Right lobe of liver (tissue), 6 donors: ENCODE results near the gene COQ8B. TPM values are rescaled to one million over a fixed set of nuclear protein-coding genes. Genes with fewer than 3 reads are reported as not detected.

Experiments used
- ATAC-seq, 4 donors: fragments of 200-7000 bp; cut with Tn5 transposase; one replicate each; pipeline ENCODE4 v1.9.1; 2020; ENCODE audit warnings: mild to moderate bottlenecking in 4 of 4, moderate library complexity in 4 of 4
- DNase-seq, 3 donors: peaks; one replicate each; pipeline ENCODE4 v3.0.0-alpha.2; 2020
- H3K27ac ChIP-seq, 3 donors: fragments of 200-600 bp; one replicate each; pipeline ENCODE4 v1.8.0; 2022
- H3K27me3 ChIP-seq, 2 donors: fragments of 200-600 bp; one replicate each; pipeline ENCODE4 v1.8.0; 2022
- H3K36me3 ChIP-seq, 4 donors: fragments of 200-600 bp; sonication (generic) in 1 of 4; one replicate each; pipeline versions ENCODE4 v1.5.1 to v1.8.0; 2017 to 2022; ENCODE audit warnings: control low read depth in 1 of 4
- H3K4me1 ChIP-seq, 4 donors: fragments of 200-600 bp; sonication (generic) in 1 of 4; one replicate each; pipeline versions ENCODE4 v1.5.1 to v1.8.0; 2017 to 2022; ENCODE audit warnings: control low read depth in 1 of 4
- H3K4me3 ChIP-seq, 3 donors: fragments of 200-600 bp; one replicate each; pipeline ENCODE4 v1.8.0; 2022
- H3K9me3 ChIP-seq, 4 donors: fragments of 200-600 bp; sonication (generic) in 1 of 4; one replicate each; pipeline versions ENCODE4 v1.5.1 to v1.8.0; 2017 to 2022; ENCODE audit warnings: control low read depth in 1 of 4
- CTCF ChIP-seq, 4 donors: fragments of 200-600 bp in 3 of 4; fragments of 450-650 bp in 1 of 4; IDR thresholded peaks; one replicate each; pipeline versions ENCODE4 v1.5.1 to v1.8.0; 2016 to 2022; ENCODE audit warnings: antibody characterized with exemption in 4 of 4, mild to moderate bottlenecking in 2 of 4
- POLR2A ChIP-seq: fragments of 450-650 bp; IDR thresholded peaks from one replicate; pipeline ENCODE4 v1.6.1; 2017; ENCODE audit warnings: antibody characterized with exemption, mild to moderate bottlenecking
- WGBS: methylation state at CpG from one replicate; pipeline ENCODE4 v1.1.6; 2018; ENCODE audit warnings: low coverage, low lambda C conversion rate; ENCODE audit not compliant: insufficient coverage; ENCODE audit errors: missing lambda C conversion rate; 5-methylcytosine and 5-hydroxymethylcytosine counted together
- intact Hi-C, 2 donors: fragments of 100-400 bp; cut with DNase I; formaldehyde crosslinking; loops; one replicate each; pipeline versions ENCODE4 v1.11.2 to v1.14.1; 2022
- total RNA-seq, 6 experiments: library from RNA; depleted of rRNA in 2 of 6; stranded (reverse); fragments of >200 nt in 2 of 6; fragmentation: NEBNext Ultra II Directional in 3 of 6; extraction: Animal tissue kit (Norgen Biotek cat#: 25700) in 3 of 6; gene quantifications; one replicate each; pipeline versions ENCODE4 v1.1.0 to v1.2.4, GENCODE V29; 2016 to 2023
- donor health status: DM: no; HTN: yes; CAD: no.
- donor health status: DM: no; HTN: no; CAD: no.
- donor health status: DM: no; HTN: no; CAD: no.
- donor health status: DM: no; HTN: yes; CAD: no.
- donor health status: DM: no; HTN: yes; CAD: no.

Gene COQ8B
- total RNA-seq, 6 experiments from 2014 or later: 15.1 to 30.6 (median 25.6) TPM

- peaks cover 0 to 39% (median 17%) of the 10 kb centered on the region in 4 donors for H3K4me1 ChIP-seq
- TF ChIP-seq POLR2A (no peak), CTCF (IDR thresholded peaks at IDR 0.05) (no peak)
- H3K27ac ChIP-seq: no peak overlapping the region
- H3K9me3 ChIP-seq: no peaks in the 10 kb centered on the region
- no peak overlapping the region for H3K4me3 ChIP-seq
- no peak for DNase-seq
- intact Hi-C loops: no loop called here
- H3K36me3 ChIP-seq: peaks cover 6 to 49% (median 30%) of the 10 kb centered on the region in 4 donors
- ATAC-seq: no peak
- WGBS: 94% methylated on average over 3 of the region's 8 CpGs
- H3K27me3 ChIP-seq: no peaks in the 10 kb centered on the region
Observed at GRCh38 chr19:40755791-40756190, 39.1 kb upstream of the COQ8B start.

GRCh38 chr19:40755248-40755624 is 38.5 kb upstream of the COQ8B start:
- peaks cover 0 to 39% (median 17%) of the 10 kb centered on the region in 4 donors for H3K4me1 ChIP-seq
- peaks cover 6 to 43% (median 25%) of the 10 kb centered on the region in 4 donors for H3K36me3 ChIP-seq
- H3K27ac ChIP-seq: peak overlapping the region; percentile 66 to 84 (median 68)

GRCh38 chr19:40754611-40755247 is 38.0 kb upstream of the COQ8B start:
- H3K4me3 ChIP-seq: peak overlapping the region; percentile 21 to 32 (median 26)
- peaks cover 6 to 38% (median 21%) of the 10 kb centered on the region in 4 donors for H3K36me3 ChIP-seq
- peaks cover 0 to 39% (median 17%) of the 10 kb centered on the region in 4 donors for H3K4me1 ChIP-seq
- DNase-seq (peak; percentile 53 to 79 (median 74)), ATAC-seq (peak; percentile 18 to 44 (median 30))
- TF ChIP-seq POLR2A (peak; percentile 18), CTCF (IDR thresholded peaks at IDR 0.05) (no peak)
- H3K9me3 ChIP-seq: no peaks in the 10 kb centered on the region
- intact Hi-C loops: no loop called here
- H3K27me3 ChIP-seq: no peaks in the 10 kb centered on the region
- 26% methylated on average over 9 of the region's 9 CpGs for WGBS
- peak overlapping the region; percentile 66 to 84 (median 68) for H3K27ac ChIP-seq

More at GRCh38 chr19:40755248-40755624, 38.5 kb upstream of the COQ8B start:
- ATAC-seq (no peak), DNase-seq (no peak)
- no peak for TF ChIP-seq CTCF (IDR thresholded peaks at IDR 0.05)
- TF ChIP-seq POLR2A: no peak
- Histone ChIP-seq H3K9me3 (no peaks in the 10 kb centered on the region), H3K4me3 (peak overlapping the region in 2 of 3 donors; percentile 21 to 32), H3K27me3 (no peaks in the 10 kb centered on the region)
- WGBS: no CpG with 5 or more reads among the region's 3 CpGs
- intact Hi-C loops: no loop called here

GRCh38 chr19:40752257-40752781 is 35.6 kb upstream of the COQ8B start:
- H3K4me1 ChIP-seq: peaks cover 0 to 47% (median 23%) of the 10 kb centered on the region in 4 donors
- WGBS: 50% methylated on average over 9 of the region's 12 CpGs
- intact Hi-C loops: no loop called here

More at GRCh38 chr19:40752257-40752781, 35.6 kb upstream of the COQ8B start:
- ATAC-seq: no peak
- no peak for TF ChIP-seq POLR2A
- TF ChIP-seq CTCF (IDR thresholded peaks at IDR 0.05): no peak
- no peaks in the 10 kb centered on the region for H3K9me3 ChIP-seq
- peak overlapping the region; percentile 59 to 73 (median 66) for H3K4me3 ChIP-seq
- DNase-seq: no peak
- H3K36me3 ChIP-seq: peaks cover 0 to 14% (median 6%) of the 10 kb centered on the region in 4 donors
- no peaks in the 10 kb centered on the region for H3K27me3 ChIP-seq
- H3K27ac ChIP-seq: peak overlapping the region; percentile 84 to 85 (median 85)
